ENCODE measurements around the gene ADRA2C. TPM values are rescaled to one million over a fixed set of nuclear protein-coding genes. Genes with fewer than 3 reads are reported as not detected.

The ADRA2C gene
- total and polyA plus RNA-seq, 9 of the 15 experiments (the other 6 are each of a cell fraction or from before 2014, with no cell fraction given) = 0.06 to 0.58 (median 0.14) TPM; not detected in 2

GRCh38 chr4:3801931-3802550, 35.9 kb downstream of the ADRA2C start:
- H3K9ac ChIP-seq (ENCODE audit: insufficient read depth in 1 of 2, low read depth in 2 of 2, low read length in 2 of 2) = no peak overlapping the region
- ATAC-seq (no peak), FAIRE-seq (no peak), DNase-seq (ENCODE audit: extremely low read depth in 1 of 4, low spot score in 3 of 4) (no peak)
- TF ChIP-seq, protein P1, sequence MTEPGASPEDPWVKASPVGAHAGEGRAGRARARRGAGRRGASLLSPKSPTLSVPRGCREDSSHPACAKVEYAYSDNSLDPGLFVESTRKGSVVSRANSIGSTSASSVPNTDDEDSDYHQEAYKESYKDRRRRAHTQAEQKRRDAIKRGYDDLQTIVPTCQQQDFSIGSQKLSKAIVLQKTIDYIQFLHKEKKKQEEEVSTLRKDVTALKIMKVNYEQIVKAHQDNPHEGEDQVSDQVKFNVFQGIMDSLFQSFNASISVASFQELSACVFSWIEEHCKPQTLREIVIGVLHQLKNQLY (CRISPR knock-in tag; conservative IDR thresholded peaks at IDR 0.05) = no peak
- TF ChIP-seq PURB (CRISPR knock-in tag; IDR thresholded peaks at IDR 0.05; ENCODE audit: low read depth) (no peak), ZNF408 (CRISPR knock-in tag; IDR thresholded peaks at IDR 0.05; ENCODE audit: low read depth) (no peak), ZNF717 (CRISPR knock-in tag; IDR thresholded peaks at IDR 0.05) (no peak), EHMT2 (IDR thresholded peaks at IDR 0.05) (no peak), SMAD2 (IDR thresholded peaks at IDR 0.05; ENCODE audit: low read depth, low read length) (no peak), BDP1 (IDR thresholded peaks at IDR 0.05; ENCODE audit: insufficient read depth, insufficient read length) (no peak), ZBTB7A (IDR thresholded peaks at IDR 0.05; ENCODE audit: borderline replicate concordance, control insufficient read depth, low read depth, low read length) (no peak), SIX5 (IDR thresholded peaks at IDR 0.05; ENCODE audit: borderline replicate concordance in 1 of 2, insufficient read depth in 1 of 2, low read depth in 1 of 2, low read length in 2 of 2) (no peak), RHOXF2B (CRISPR knock-in tag; conservative IDR thresholded peaks at IDR 0.05) (no peak), ZC3H11A (IDR thresholded peaks at IDR 0.05; ENCODE audit: low read depth, low read length) (no peak), ZHX1 (conservative IDR thresholded peaks at IDR 0.05; ENCODE audit: low read length) (no peak), ZNF175 (CRISPR knock-in tag; IDR thresholded peaks at IDR 0.05; ENCODE audit: low read depth) (no peak), HMG20A (CRISPR knock-in tag; conservative IDR thresholded peaks at IDR 0.05) (no peak), ZFX (CRISPR knock-in tag; IDR thresholded peaks at IDR 0.05) (no peak), NCOR1 (IDR thresholded peaks at IDR 0.05) (no peak), ZC3H4 (CRISPR knock-in tag; IDR thresholded peaks at IDR 0.05; ENCODE audit: borderline replicate concordance) (no peak)
- TF ChIP-seq, protein P2, sequence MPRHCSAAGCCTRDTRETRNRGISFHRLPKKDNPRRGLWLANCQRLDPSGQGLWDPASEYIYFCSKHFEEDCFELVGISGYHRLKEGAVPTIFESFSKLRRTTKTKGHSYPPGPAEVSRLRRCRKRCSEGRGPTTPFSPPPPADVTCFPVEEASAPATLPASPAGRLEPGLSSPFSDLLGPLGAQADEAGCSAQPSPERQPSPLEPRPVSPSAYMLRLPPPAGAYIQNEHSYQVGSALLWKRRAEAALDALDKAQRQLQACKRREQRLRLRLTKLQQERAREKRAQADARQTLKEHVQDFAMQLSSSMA (CRISPR knock-in tag; IDR thresholded peaks at IDR 0.05) = no peak
- H2AFZ ChIP-seq (ENCODE audit: low read depth, low read length) = no peak overlapping the region
- no peak overlapping the region for H3K4me2 ChIP-seq (ENCODE audit: insufficient read depth, low read length)
- H3K36me3 ChIP-seq (ENCODE audit: control insufficient read depth, insufficient read depth, low read length) = no peaks in the 10 kb centered on the region
- H3K79me2 ChIP-seq (ENCODE audit: control insufficient read depth, insufficient read depth, low read length) = no peaks in the 10 kb centered on the region
- H3K4me1 ChIP-seq (replicated peaks in 1 of 2; ENCODE audit: control insufficient read depth in 2 of 2, insufficient read depth in 2 of 2, low read length in 2 of 2) = peaks cover 0 to 4% of the 10 kb centered on the region in 2 experiments; a peak in 1 of 5 replicates
- BruUV-seq (replicated peaks) = no TSS peak
- no peak overlapping the region for H3K27ac ChIP-seq (ENCODE audit: extremely low read depth, low read depth, low read length)
- in situ Hi-C loops (cut with MboI) = no loop called here
- ChIA-PET CTCF (ENCODE audit: low intra/inter-chr PET ratio) (no interaction called here), POLR2A (interaction anchor here (0.9 kb wide), 1 partner anchor 17 kb away, joined by 3 read pairs; no protein-coding TSS in a partner anchor)
- no peaks in the 10 kb centered on the region for H4K20me1 ChIP-seq (replicated peaks; ENCODE audit: control insufficient read depth, insufficient read depth, low read length)
- peaks cover 2 to 51% of the 10 kb centered on the region in 2 experiments; a peak in 3 of 5 replicates for H3K27me3 ChIP-seq (ENCODE audit: control insufficient read depth in 2 of 2, insufficient read depth in 2 of 2, low read length in 2 of 2)
- intact Hi-C loops (cut with micrococcal nuclease) = no loop called here
- no peak overlapping the region for H3K4me3 ChIP-seq
- H3K9me3 ChIP-seq (replicated peaks; ENCODE audit: control insufficient read depth, insufficient read depth, low read depth, low read length) = no peaks in the 10 kb centered on the region
- 3% methylated on average over 12 of the region's 15 CpGs for WGBS (ENCODE audit: insufficient coverage, low coverage, missing lambda C conversion rate)
- H3K9me1 ChIP-seq (ENCODE audit: control insufficient read depth, insufficient read depth, low read length) = no peaks in the 10 kb centered on the region

Data from K562 (cell line).